Keratinocyte (primary cell): Measurements from ENCODE around the gene DOCK3. TPM values are rescaled to one million over a fixed set of nuclear protein-coding genes. Genes with fewer than 3 reads are reported as not detected.

ENCODE experiments used
- DNase-seq: peaks from one replicate; pipeline ENCODE4 v3.0.0-alpha.2; 2011; ENCODE audit warnings: low read depth, missing footprints, low spot score
- FAIRE-seq: peaks from 2 replicates; lab custom pipeline; 2011; peaks lifted over from hg19 to GRCh38; lab: Jason Lieb, UNC
- H2AFZ ChIP-seq: 2 replicates; pipeline ENCODE4 v1.6.0; 2012; ENCODE audit warnings: low read length, control low read depth, inconsistent platforms; ENCODE audit not compliant: control insufficient read depth
- H3K27ac ChIP-seq: 2 replicates; pipeline ENCODE4 v1.5.1; 2011; ENCODE audit warnings: low read length; ENCODE audit not compliant: control insufficient read depth, insufficient read depth
- H3K27me3 ChIP-seq: 3 replicates; pipeline ENCODE4 v1.6.0; 2011; ENCODE audit warnings: low read length; ENCODE audit not compliant: control insufficient read depth, insufficient read depth; ENCODE audit errors: extremely low read depth
- H3K36me3 ChIP-seq, 2 experiments: 2 replicates in 1 of 2; 3 replicates in 1 of 2; pipeline ENCODE4 v1.5.1; 2011; ENCODE audit warnings: low read length in 2 of 2, mild to moderate bottlenecking in 1 of 2; ENCODE audit not compliant: control insufficient read depth in 2 of 2, insufficient read depth in 2 of 2; ENCODE audit errors: extremely low read depth in 1 of 2
- H3K4me1 ChIP-seq: 3 replicates; pipeline ENCODE4 v1.5.1; 2011; ENCODE audit warnings: low read length; ENCODE audit not compliant: control insufficient read depth, insufficient read depth; ENCODE audit errors: extremely low read depth
- H3K4me2 ChIP-seq: 3 replicates; pipeline ENCODE4 v1.6.0; 2011; ENCODE audit warnings: low read depth, low read length; ENCODE audit not compliant: control insufficient read depth, insufficient read depth; ENCODE audit errors: extremely low read depth
- H3K4me3 ChIP-seq, 3 experiments: fragments of 200-600 bp in 1 of 3; sonication (generic) in 1 of 3; 2 replicates in 2 of 3; 3 replicates in 1 of 3; pipeline ENCODE4 v1.5.1; 2011 to 2016; ENCODE audit warnings: low read length in 3 of 3, mild to moderate bottlenecking in 3 of 3, control low read depth in 2 of 3, inconsistent platforms in 1 of 3, low read depth in 1 of 3, mixed read lengths in 1 of 3, mixed run types in 1 of 3, moderate library complexity in 1 of 3; ENCODE audit not compliant: control insufficient read depth in 2 of 3, insufficient read depth in 2 of 3; ENCODE audit errors: extremely low read depth in 1 of 3
- H3K79me2 ChIP-seq: 2 replicates; pipeline ENCODE4 v1.6.0; 2012; ENCODE audit warnings: low read length; ENCODE audit not compliant: control insufficient read depth, insufficient read depth
- H3K9ac ChIP-seq: 3 replicates; pipeline ENCODE4 v1.6.0; 2011; ENCODE audit warnings: low read length; ENCODE audit not compliant: control insufficient read depth, insufficient read depth; ENCODE audit errors: extremely low read depth
- H3K9me1 ChIP-seq: 3 replicates; pipeline ENCODE4 v1.6.0; 2011; ENCODE audit warnings: low read length; ENCODE audit not compliant: control insufficient read depth, insufficient read depth; ENCODE audit errors: extremely low read depth
- H3K9me3 ChIP-seq: 2 replicates; pipeline ENCODE4 v1.5.1; 2012; ENCODE audit warnings: low read depth, low read length; ENCODE audit not compliant: control insufficient read depth
- H4K20me1 ChIP-seq: 3 replicates; pipeline ENCODE4 v1.6.0; 2011; ENCODE audit warnings: low read length; ENCODE audit not compliant: control insufficient read depth, insufficient read depth; ENCODE audit errors: extremely low read depth
- CTCF ChIP-seq, 3 experiments: IDR thresholded peaks in 1 of 3; conservative IDR thresholded peaks in 1 of 3; optimal IDR thresholded peaks in 1 of 3; 2 replicates in 2 of 3; 3 replicates in 1 of 3; pipeline versions ENCODE3 to v1.5.1; 2011; ENCODE audit warnings: low read length in 3 of 3, mild to moderate bottlenecking in 3 of 3, moderate library complexity in 2 of 3, control low read depth in 1 of 3, inconsistent platforms in 1 of 3; ENCODE audit not compliant: insufficient read depth in 2 of 3; ENCODE audit errors: extremely low read depth in 1 of 3
- EZH2 ChIP-seq: IDR thresholded peaks from one replicate; pipeline ENCODE4 v1.6.1; 2012; ENCODE audit warnings: inconsistent platforms, mild to moderate bottlenecking, low read length, moderate library complexity
- dilution Hi-C: fragments of 300-500 bp; cut with MboI; formaldehyde crosslinking; loops from one replicate; pipeline ENCODE4 v1.7.0; 2020; ENCODE audit warnings: low sequenced_read_pairs; ENCODE audit not compliant: extremely low pct_ligation_motif_present
- polyA plus RNA-seq, 5 experiments: library from polyadenylated mRNA; depleted of rRNA in 3 of 5; stranded (reverse) in 3 of 5; stranded (forward) in 1 of 5; unstranded in 1 of 5; fragments of >200 nt; gene quantifications; 1 replicate in 1 of 5; 2 replicates in 3 of 5; 3 replicates in 1 of 5; pipeline versions ENCODE4 v1.2.1 to v1.2.3, GENCODE V29; 2011 to 2012; ENCODE audit warnings: missing spikeins in 2 of 5, low read depth in 1 of 5, low replicate concordance in 1 of 5

The DOCK3 gene
- polyA plus RNA-seq, 1 donor (not counting 4 experiments of a cell fraction or from before 2014, with no cell fraction given): 0.10 TPM

- H3K27me3 ChIP-seq: no peaks in the 10 kb centered on the region
- dilution Hi-C loops: no loop called here
- TF ChIP-seq EZH2 (no peak), CTCF (optimal IDR thresholded peaks at IDR 0.05 in 1 of 3, IDR thresholded peaks at IDR 0.05 in 1 of 3, conservative IDR thresholded peaks at IDR 0.05 in 1 of 3; ENCODE audit: extremely low read depth in 1 of 3, insufficient read depth in 2 of 3, low read length in 3 of 3) (no peak)
- DNase-seq: no peak
- no peaks in the 10 kb centered on the region for H3K4me1 ChIP-seq
- H3K4me3 ChIP-seq: no peak overlapping the region
- no peaks in the 10 kb centered on the region for H3K9me3 ChIP-seq
- no peak overlapping the region for H3K27ac ChIP-seq
- FAIRE-seq: no peak
- H3K36me3 ChIP-seq: no peaks in the 10 kb centered on the region
- H4K20me1 ChIP-seq: no peaks in the 10 kb centered on the region
- H3K79me2 ChIP-seq: no peaks in the 10 kb centered on the region
- H3K9me1 ChIP-seq: no peaks in the 10 kb centered on the region
- no peak overlapping the region for H3K9ac ChIP-seq
- no peak overlapping the region for H3K4me2 ChIP-seq
- H2AFZ ChIP-seq: no peak overlapping the region
Measured at GRCh38 chr3:50982540-50983325, 308.0 kb downstream of the DOCK3 start.

GRCh38 chr3:50983887-50984286 is 309.2 kb downstream of the DOCK3 start:
- no peak overlapping the region for H2AFZ ChIP-seq
- no peaks in the 10 kb centered on the region for H3K79me2 ChIP-seq
- FAIRE-seq (no peak), DNase-seq (no peak)
- no peak overlapping the region for H3K9ac ChIP-seq
- H3K4me3 ChIP-seq: no peak overlapping the region
- no peaks in the 10 kb centered on the region for H3K36me3 ChIP-seq
- H3K4me1 ChIP-seq: no peaks in the 10 kb centered on the region
- H3K9me1 ChIP-seq: no peaks in the 10 kb centered on the region
- no peak overlapping the region for H3K4me2 ChIP-seq
- H3K9me3 ChIP-seq: no peaks in the 10 kb centered on the region
- H3K27me3 ChIP-seq: no peaks in the 10 kb centered on the region
- no peak overlapping the region for H3K27ac ChIP-seq
- no peaks in the 10 kb centered on the region for H4K20me1 ChIP-seq
- TF ChIP-seq CTCF (optimal IDR thresholded peaks at IDR 0.05 in 1 of 3, IDR thresholded peaks at IDR 0.05 in 1 of 3, conservative IDR thresholded peaks at IDR 0.05 in 1 of 3; ENCODE audit: extremely low read depth in 1 of 3, insufficient read depth in 2 of 3, low read length in 3 of 3) (no peak), EZH2 (no peak)
- dilution Hi-C loops: no loop called here
